Ecto neural progenitor cell (in vitro differentiated cells): Measurements from ENCODE around the gene NDUFA3.
"Not testable (repeated sequence)": the region's sequence is repeated elsewhere in the genome, so short reads cannot be mapped to it uniquely, and the experiment has no call there.

Experiments used
- DNase-seq: peaks from one replicate; pipeline ENCODE4 v3.0.0-alpha.2; 2018; ENCODE audit warnings: low spot score

The NDUFA3 gene

GRCh38 chr19:54102421-54103169, at the start of gene NDUFA3:
NDUFA3 (plus strand) TSS chr19:54102855; CDS start chr19:54102879, 24 bp downstream.
- peak; percentile 98 for DNase-seq

DNA sequence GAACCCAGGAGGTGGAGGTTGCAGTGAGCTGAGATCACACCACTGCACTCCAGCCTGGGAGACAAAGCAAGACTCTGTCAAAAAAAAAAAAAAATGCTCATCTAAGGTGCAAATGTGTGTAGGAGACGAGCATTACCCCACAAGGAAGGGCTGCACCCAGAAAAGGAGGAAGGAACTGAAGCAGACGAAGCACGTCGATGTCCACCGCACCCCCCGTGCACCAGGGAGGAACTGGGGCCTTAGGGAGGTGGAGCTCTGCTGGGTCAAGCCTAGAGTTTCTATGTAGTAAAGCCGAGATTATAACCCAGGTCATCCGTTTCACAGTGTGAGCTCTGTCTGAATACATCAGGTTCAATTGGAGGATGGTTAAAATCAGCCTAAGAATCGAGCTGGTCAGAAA, 40.0 kb upstream of the NDUFA3 start:
- no peak for DNase-seq

GRCh38 chr19:54063350-54064116, 39.1 kb upstream of the NDUFA3 start, which contains the start of gene VSTM1:
VSTM1 (minus strand) TSS chr19:54063897; CDS start chr19:54063777, 120 bp downstream.
- DNase-seq: no peak

- no peak for DNase-seq
Observed at GRCh38 chr19:54069470-54069869, 33.2 kb upstream of the NDUFA3 start.

- DNase-seq: no peak
Observed at GRCh38 chr19:54073829-54074228, 28.8 kb upstream of the NDUFA3 start.

GRCh38 chr19:54074851-54075250, 27.8 kb upstream of the NDUFA3 start:
- DNase-seq: no peak

DNA sequence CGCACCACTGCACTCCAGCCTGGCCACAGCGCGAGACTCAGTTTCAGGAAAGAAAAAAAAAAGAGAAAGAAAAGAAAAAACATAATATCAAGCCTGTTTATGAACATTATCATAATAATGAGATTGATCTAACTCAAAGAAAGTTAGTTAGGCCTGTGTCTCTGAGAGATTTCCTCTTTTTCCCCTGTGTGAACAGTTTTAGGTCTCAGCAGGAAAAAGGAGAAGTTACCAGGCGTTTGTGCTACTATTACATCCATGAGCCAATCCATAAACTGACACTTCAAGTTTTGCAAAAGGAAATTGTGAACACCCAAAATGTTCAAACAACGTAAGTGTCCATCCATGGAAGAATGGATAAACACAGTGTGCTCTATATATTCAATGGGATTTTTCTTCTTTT, 25.3 kb upstream of the NDUFA3 start:
- DNase-seq: no peak

DNA sequence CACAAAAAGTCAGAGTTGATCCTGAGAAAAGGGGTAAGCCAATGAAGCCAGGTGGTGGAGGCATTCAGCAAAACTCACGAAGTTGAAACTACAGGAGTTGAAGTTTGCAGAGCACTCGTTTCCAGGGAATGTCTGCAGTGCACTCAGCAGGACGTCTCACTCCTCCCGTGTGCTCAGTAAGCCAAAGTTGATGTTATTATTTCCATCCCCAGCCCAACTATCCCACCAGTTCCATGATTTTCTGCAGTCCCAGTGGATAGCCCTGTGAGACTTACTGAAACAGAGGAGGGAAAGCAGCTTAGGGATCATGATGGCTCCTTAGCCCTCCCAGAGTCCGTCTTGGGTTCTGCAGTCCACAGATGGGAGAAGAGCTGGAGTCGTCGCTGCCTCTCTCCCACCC, 21.6 kb upstream of the NDUFA3 start, which contains the start of gene TARM1:
TARM1 (minus strand) TSS at position 334 of the 400 bp plus-strand sequence; CDS start at position 309, 25 bp downstream.
- DNase-seq: no peak

GRCh38 chr19:54084410-54084809, 18.2 kb upstream of the NDUFA3 start:
- no peak for DNase-seq

DNA sequence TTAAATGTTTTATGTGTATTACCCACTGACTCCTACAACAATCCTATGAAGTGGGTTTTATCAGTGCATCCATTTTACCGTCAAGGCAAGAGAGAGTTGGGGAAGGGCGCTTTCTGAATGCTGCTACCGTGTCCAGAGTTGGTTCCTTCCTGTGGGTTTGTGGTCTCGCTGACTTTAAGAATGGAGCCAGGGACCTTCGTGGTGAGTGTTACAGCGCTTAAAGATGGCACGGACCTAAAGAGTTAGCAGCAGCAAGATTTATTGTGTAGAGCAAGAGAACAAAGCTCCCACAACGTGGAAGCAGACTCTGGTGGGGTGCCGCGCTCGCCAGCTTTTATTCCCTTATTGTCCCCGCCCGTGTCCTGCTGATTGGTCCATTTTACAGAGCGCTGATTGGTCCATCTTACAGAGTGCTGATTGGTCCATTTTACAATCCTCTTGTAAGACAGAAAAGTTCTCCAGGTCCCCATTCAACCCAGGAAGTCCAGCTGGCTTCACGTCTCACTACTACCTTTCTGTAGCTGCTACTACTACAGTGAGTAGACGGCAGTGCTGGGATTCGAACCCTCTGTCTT, 8.1 kb upstream of the NDUFA3 start:
- DNase-seq: no peak

DNA sequence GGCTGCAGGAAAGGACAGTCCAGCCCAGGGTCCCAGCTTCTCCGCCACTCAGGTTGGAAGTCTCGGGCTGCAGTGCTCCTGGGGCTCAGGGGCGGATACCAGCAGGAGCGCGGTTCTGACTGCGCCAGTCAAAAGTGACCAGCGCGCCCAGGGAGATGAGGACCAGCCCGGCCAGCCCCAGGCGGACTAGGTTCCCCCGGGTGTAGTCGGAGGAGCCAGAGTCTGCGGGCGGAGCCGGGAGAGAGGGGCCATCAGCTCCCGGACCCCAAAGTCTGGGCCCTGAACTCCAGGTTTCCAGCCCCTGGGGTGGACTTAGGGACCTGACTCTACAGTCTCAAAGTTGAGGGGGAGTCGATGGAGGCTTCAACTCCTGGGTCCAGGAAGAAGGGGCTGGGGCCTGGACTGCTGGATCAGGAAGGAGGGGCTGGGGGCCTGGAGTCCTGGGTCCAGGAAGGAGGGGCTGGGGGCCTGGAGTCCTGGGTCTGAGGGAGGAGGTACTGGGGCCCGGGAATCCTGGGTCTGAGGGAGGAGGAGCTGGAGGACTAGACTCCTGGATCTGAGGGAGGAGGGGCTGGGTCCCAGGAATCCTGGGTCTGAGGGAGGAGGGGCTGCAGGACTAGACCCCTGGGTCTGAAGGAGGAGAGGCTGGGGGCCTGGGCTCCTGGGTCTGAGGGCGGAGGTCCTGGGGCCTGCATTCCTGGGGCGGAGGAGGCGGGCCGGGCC, 7.4 kb upstream of the NDUFA3 start:
- DNase-seq: no peak

DNA sequence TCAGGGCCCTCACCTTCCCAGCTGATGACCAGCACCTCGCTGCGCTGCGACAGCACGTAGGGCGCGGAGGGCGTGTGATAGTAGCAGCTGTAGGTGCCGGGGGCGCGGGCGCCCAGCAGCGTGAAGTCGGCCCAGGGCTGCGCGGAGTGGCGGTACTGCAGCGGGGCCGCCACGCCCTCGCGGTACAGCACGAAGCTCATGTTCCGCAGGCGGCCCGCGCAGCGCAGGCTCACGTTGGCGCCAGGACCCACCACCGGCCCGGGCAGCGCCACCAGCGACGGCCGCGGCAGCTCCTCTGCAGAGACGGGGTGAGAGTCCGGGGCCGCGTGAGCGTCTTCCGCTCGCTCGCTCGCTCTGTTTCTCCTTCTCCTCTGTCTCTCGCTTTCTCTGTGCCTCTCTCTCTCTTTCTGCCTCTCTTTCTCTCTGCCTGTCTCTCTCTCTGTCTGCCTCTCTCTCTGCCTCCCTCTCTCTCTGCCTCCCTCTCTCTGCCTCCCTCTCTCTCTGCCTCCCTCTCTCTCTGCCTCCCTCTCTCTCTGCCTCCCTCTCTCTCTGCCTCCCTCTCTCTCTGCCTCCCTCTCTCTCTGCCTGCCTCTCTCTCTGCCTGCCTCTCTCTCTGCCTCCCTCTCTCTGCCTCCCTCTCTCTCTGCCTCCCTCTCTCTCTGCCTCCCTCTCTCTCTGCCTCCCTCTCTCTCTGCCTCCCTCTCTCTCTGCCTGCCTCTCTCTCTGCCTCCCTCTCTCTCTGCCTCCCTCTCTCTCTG, 6.6 kb upstream of the NDUFA3 start:
- peak; percentile 73 for DNase-seq

DNA sequence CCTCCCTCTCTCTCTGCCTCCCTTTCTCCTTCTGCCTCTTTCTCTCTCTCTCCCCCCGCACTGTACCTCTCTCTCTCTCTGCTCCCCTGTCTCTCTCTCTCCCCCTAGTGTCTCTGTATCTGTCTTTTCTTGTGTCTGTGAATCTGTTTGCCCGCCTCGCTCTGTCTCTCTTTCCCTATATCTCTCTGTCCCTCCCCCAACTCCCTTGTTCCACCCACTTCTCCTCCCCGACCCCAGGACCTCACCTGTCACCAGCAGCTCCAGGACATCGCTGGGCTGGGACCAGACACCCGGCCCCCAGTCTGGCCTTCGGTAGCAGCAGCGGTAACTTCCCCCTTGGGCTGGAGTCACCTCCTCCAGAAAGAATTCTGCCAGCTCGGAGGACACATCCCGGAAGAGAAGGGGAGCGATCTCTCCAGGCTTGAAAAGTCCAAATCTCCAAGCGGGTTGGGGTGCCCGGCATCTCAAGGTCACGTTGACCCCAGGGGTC, 6.0 kb upstream of the NDUFA3 start:
- no peak for DNase-seq

GRCh38 chr19:54099190-54099902, 3.3 kb upstream of the NDUFA3 start:
- DNase-seq: no peak

GRCh38 chr19:54099903-54100255, 2.8 kb upstream of the NDUFA3 start:
- not testable (repeated sequence) for DNase-seq

GRCh38 chr19:54100561-54100960, 2.1 kb upstream of the NDUFA3 start, which contains the start of gene OSCAR:
OSCAR (minus strand) TSS chr19:54100803; CDS start chr19:54100792, 11 bp downstream.
- no peak for DNase-seq

- DNase-seq: no peak
Observed at GRCh38 chr19:54104998-54105715, 2.5 kb downstream of the NDUFA3 start.

DNA sequence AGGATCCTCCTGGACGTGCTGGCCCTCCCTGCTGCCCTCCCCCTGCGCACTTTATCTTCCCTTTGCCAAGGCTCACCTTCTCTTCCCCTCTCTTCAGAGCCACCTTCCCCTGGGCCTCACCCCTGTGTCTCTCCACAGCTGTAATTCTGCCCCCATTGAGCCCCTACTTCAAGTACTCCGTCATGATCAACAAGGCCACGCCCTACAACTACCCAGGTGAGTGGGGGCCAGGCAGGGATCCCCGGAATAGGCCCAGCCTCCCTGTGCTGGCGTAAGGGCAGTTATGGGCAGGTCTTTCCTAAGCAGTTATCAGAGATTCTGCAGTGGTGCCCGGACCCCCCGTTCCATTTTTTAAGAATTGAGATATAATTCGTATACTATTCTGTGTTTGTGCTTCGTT, 3.1 kb downstream of the NDUFA3 start:
- DNase-seq: no peak

GRCh38 chr19:54106716-54107115, 4.1 kb downstream of the NDUFA3 start:
- no peak for DNase-seq
